Progenitor cell of endocrine pancreas (in vitro differentiated cells): ENCODE data around the gene RRP36. TPM values are rescaled to one million over a fixed set of nuclear protein-coding genes. Genes with fewer than 3 reads are reported as not detected.
"Not testable (repeated sequence)": the region's sequence is repeated elsewhere in the genome, so short reads cannot be mapped to it uniquely, and the experiment has no call there.

Experiments
- DNase-seq: peaks from one replicate; pipeline ENCODE4 v3.0.0; 2021; ENCODE audit warnings: low spot score; ENCODE audit not compliant: unreplicated experiment
- H3K27ac Mint-ChIP-seq: 2 replicates; pipeline ENCODE4 v1.8.0; 2021; ENCODE audit warnings: mild to moderate bottlenecking, moderate library complexity, mixed read lengths
- H3K27me3 Mint-ChIP-seq: 2 replicates; pipeline ENCODE4 v1.8.0; 2021; ENCODE audit warnings: mixed read lengths
- H3K36me3 Mint-ChIP-seq: 2 replicates; pipeline ENCODE4 v1.8.0; 2022; ENCODE audit warnings: mixed read lengths; ENCODE audit not compliant: insufficient read depth
- H3K4me1 Mint-ChIP-seq: 2 replicates; pipeline ENCODE4 v1.8.0; 2021; ENCODE audit warnings: low read depth, mixed read lengths
- H3K4me3 Mint-ChIP-seq: 2 replicates; pipeline ENCODE4 v1.8.0; 2021; ENCODE audit warnings: low read depth, mild to moderate bottlenecking, moderate library complexity, mixed read lengths
- H3K9me3 Mint-ChIP-seq: 2 replicates; pipeline ENCODE4 v1.8.0; 2021; ENCODE audit warnings: low read depth, mixed read lengths
- CTCF ChIP-seq: fragments of 200-600 bp; sonication (generic); IDR thresholded peaks from one replicate; pipeline ENCODE4 v1.5.0; 2021; ENCODE audit warnings: antibody characterized with exemption, mild to moderate bottlenecking; ENCODE audit not compliant: unreplicated experiment
- total RNA-seq: library from RNA; stranded (reverse); gene quantifications from 2 replicates; pipeline ENCODE4 v1.2.1, GENCODE V29; 2021

RRP36 gene
- total RNA-seq, 1 donor from 2014 or later, result 62.4 TPM

- no peak overlapping the region for H3K4me3 Mint-ChIP-seq
- H3K27me3 Mint-ChIP-seq, result no peaks in the 10 kb centered on the region
- no peak for TF ChIP-seq CTCF
- H3K36me3 Mint-ChIP-seq, result peaks cover 22% of the 10 kb centered on the region
- no peak for DNase-seq
- no peaks in the 10 kb centered on the region for H3K9me3 Mint-ChIP-seq
- H3K4me1 Mint-ChIP-seq, result no peaks in the 10 kb centered on the region
- H3K27ac Mint-ChIP-seq, result no peak overlapping the region
These were observed 19.3 kb downstream of the RRP36 start for GRCh38 chr6:43040542-43041257.

GRCh38 chr6:43041475-43041874 lies 20.1 kb downstream of the RRP36 start:
- not testable (repeated sequence) for DNase-seq, H3K4me3 Mint-ChIP-seq, H3K27me3 Mint-ChIP-seq, H3K27ac Mint-ChIP-seq, H3K4me1 Mint-ChIP-seq, H3K9me3 Mint-ChIP-seq
- H3K36me3 Mint-ChIP-seq, result peaks cover 26% of the 10 kb centered on the region

- Mint-ChIP-seq H3K36me3 (peaks cover 25% of the 10 kb centered on the region), H3K4me3 (no peak overlapping the region), H3K27ac (no peak overlapping the region), H3K27me3 (no peaks in the 10 kb centered on the region), H3K9me3 (no peaks in the 10 kb centered on the region), H3K4me1 (no peaks in the 10 kb centered on the region)
- TF ChIP-seq CTCF, result no peak
- no peak for DNase-seq
These were observed 21.9 kb downstream of the RRP36 start for GRCh38 chr6:43043310-43043709.

GRCh38 chr6:43045371-43045930 lies 24.0 kb downstream of the RRP36 start:
- peaks cover 23% of the 10 kb centered on the region for H3K36me3 Mint-ChIP-seq
- H3K27me3 Mint-ChIP-seq, result no peaks in the 10 kb centered on the region
- no peaks in the 10 kb centered on the region for H3K4me1 Mint-ChIP-seq
- no peak for DNase-seq
- no peak overlapping the region for H3K4me3 Mint-ChIP-seq
- H3K9me3 Mint-ChIP-seq, result no peaks in the 10 kb centered on the region
- no peak overlapping the region for H3K27ac Mint-ChIP-seq
- no peak for TF ChIP-seq CTCF

- no peak for DNase-seq
- TF ChIP-seq CTCF, result no peak
- no peak overlapping the region for H3K4me3 Mint-ChIP-seq
- no peaks in the 10 kb centered on the region for H3K9me3 Mint-ChIP-seq
- peaks cover 17% of the 10 kb centered on the region for H3K4me1 Mint-ChIP-seq
- H3K27me3 Mint-ChIP-seq, result no peaks in the 10 kb centered on the region
- H3K27ac Mint-ChIP-seq, result no peak overlapping the region
- peaks cover 27% of the 10 kb centered on the region for H3K36me3 Mint-ChIP-seq
These were observed 26.6 kb downstream of the RRP36 start for GRCh38 chr6:43047998-43048397.

- Mint-ChIP-seq H3K36me3 (peaks cover 20% of the 10 kb centered on the region), H3K27ac (peak overlapping the region; percentile 68), H3K4me1 (peaks cover 23% of the 10 kb centered on the region), H3K27me3 (no peaks in the 10 kb centered on the region), H3K4me3 (no peak overlapping the region), H3K9me3 (no peaks in the 10 kb centered on the region)
- TF ChIP-seq CTCF, result no peak
- DNase-seq, result no peak
These were observed 29.6 kb downstream of the RRP36 start for GRCh38 chr6:43050981-43051380.
